CD4-positive, alpha-beta T cell treated with Interleukin-21 for 1 hour (primary cell): Measurements from ENCODE around the gene KCNH3.
A peak's percentile ranks its signal among the peaks of the same experiment; 100 is the strongest.
"Not testable (repeated sequence)": the region's sequence is repeated elsewhere in the genome, so short reads cannot be mapped to it uniquely, and the experiment has no call there.

Experiments
- DNase-seq: peaks from one replicate; pipeline ENCODE4 v3.0.0-alpha.2; 2020

The KCNH3 gene, protein sequence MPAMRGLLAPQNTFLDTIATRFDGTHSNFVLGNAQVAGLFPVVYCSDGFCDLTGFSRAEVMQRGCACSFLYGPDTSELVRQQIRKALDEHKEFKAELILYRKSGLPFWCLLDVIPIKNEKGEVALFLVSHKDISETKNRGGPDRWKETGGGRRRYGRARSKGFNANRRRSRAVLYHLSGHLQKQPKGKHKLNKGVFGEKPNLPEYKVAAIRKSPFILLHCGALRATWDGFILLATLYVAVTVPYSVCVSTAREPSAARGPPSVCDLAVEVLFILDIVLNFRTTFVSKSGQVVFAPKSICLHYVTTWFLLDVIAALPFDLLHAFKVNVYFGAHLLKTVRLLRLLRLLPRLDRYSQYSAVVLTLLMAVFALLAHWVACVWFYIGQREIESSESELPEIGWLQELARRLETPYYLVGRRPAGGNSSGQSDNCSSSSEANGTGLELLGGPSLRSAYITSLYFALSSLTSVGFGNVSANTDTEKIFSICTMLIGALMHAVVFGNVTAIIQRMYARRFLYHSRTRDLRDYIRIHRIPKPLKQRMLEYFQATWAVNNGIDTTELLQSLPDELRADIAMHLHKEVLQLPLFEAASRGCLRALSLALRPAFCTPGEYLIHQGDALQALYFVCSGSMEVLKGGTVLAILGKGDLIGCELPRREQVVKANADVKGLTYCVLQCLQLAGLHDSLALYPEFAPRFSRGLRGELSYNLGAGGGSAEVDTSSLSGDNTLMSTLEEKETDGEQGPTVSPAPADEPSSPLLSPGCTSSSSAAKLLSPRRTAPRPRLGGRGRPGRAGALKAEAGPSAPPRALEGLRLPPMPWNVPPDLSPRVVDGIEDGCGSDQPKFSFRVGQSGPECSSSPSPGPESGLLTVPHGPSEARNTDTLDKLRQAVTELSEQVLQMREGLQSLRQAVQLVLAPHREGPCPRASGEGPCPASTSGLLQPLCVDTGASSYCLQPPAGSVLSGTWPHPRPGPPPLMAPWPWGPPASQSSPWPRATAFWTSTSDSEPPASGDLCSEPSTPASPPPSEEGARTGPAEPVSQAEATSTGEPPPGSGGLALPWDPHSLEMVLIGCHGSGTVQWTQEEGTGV

DNA sequence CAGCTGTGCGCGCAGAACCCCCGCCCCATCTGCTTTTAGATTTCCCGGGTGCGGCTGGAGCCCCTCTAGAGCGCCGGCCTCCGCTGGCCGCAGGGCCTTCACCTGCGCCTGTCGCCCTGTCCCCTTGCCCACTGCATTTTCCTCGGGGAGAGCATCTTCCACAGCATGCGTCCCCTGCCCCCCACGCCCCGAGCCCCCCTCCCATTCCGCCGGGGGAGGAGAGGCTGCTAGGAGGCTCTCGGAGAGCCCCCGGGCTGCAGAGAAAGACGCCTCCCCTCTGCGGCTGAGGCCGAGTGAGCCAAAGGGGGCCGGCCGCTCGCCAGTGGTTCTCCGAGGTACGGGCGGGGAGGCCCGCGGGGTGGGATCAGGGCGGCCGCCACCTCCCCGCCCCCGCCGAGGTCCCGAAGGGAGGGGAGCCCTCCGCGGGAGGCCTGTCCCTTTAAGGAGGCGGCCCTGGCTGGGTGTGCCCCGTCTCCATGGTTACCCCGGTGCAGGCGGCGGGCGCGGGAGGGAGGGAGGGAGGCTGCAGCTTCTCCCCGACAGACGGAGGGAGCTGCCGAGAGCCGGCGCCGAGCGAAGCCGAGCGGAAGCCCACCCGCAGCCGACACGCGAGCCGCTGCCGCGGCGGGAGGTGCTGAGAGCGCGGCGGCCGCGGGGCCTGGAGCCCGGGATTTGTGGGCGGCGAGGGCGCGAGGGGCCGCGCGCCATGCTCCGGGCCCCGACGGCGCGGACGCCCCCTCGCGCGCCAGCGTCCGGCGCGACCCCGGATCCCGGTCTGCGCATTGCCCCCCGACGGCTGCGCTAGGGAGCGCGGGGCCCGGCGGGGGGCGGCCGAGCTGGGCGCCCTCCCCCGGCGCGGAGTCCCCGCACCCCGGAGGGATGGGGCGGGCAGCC is at the start of gene KCNH3:
KCNH3 (plus strand) TSS at position 521 of the 894 bp plus-strand sequence. CDS start 387 bp downstream, outside the sequence.
- DNase-seq: peak; percentile 94

DNA sequence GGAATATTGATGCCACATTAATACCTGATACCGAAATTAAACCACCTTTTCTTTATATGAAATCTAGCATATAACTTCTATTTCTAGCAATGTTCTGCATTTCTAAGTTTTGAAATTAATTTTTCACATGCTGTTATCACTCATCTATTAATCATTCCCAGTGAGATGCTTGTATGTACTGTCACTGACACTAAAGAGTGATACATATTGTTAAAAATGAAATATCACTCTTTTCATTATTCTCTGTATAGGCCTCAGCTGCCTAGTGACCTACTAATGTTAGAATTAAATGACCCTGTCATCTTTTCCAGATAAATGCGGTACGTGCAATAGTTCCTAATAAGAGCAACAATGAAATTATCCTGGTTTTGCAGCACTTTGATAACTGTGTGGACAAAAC is 49.7 kb upstream of the KCNH3 start:
- no peak for DNase-seq

DNA sequence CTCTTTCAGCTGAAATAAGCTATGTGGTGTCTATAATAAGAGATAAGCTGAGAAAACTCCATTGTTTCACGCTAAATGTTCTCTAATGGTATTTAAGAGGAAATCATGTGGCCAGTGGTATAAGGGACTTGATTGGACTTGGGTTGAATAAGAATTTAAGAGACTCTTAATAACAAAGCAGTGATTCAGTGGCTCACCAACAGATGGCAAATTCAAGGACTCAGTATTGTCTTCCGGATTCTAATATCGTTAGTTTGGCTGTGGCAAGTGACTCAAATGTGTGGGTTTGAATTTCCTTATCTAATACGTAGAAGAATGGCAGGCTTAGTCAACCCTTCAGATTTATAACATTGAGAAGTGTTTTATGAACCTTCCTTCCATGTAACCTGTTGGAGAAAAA is 49.1 kb upstream of the KCNH3 start:
- no peak for DNase-seq

DNA sequence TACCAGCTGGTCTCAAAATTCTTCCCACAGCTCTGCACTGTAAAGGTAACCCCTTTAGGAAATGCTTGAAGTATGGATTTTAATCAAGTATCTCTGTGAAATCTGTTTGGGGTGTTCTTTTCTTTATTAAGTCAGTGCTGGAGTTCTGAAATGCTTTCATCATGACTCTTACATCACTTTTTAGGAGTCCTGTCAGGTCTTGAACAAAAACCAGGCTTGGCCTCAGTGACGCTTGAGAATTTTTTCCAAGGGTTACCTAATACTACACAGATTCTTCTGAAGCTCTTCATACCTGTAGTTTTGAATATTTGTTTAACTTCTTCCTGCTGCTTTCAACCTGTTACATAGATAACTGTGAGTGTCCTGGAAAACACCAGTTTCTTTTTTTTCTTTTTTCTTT is 47.0 kb upstream of the KCNH3 start:
- no peak for DNase-seq

DNA sequence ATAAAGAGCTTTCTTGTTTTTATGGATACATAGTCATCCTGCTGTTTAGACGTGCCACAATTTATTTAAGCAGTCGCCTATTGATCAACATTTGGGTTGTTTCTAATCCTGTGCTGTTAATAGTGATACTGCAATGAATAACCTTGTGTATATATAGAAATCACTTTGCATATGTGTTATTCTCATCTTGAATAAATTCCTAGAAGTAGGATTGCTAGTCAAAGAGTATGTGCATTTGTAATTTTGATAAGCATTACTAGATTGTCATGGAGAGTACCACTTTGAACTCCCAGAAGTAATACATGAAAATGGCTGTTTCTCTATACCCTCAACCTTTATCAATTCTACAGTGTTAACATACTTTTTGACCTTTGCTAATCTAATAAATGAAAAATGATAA is 44.9 kb upstream of the KCNH3 start:
- DNase-seq: no peak

DNA sequence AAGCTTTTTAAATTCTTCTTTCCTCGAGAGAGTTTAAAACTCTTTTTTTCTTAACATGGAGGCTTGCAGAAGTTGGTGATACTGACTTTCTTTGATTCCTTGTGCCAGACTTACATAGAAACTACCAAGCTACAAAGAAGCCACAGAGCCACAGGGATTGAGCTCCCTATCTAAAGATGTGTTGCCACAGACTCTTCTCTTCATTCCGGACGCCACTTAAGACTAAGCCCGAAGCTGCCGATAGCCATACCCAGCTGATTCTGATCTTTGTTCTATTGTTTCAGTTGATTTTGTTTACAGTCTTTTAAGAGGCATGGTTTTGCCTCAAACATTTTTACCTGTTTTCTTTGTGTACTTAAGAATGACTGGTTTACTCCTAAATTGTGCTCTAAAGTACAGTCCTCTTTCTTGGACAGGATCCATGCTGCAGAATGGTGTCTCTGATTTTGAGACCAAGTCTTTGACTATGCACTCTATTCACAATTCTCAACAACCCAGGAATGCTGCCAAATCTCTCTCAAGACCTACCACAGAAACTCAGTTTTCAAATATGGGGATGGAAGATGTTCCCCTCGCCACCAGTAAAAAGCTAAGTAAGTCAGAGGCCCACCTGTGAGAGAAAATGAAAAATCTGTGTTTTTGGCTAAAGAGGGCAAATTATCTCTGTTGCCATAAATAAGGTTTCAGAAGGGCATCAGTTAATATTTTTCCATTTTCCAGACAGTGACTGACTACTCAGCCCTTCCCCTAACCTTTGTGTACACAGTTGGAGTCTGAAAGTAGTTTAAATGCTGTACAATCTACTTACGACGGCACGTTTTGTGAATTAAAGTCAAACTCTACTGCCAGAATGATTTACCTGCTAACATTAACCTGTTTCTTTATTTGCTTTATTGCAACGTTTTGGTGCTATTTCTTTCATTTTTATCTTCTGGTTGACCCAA is 42.1 kb upstream of the KCNH3 start:
- DNase-seq: no peak

DNA sequence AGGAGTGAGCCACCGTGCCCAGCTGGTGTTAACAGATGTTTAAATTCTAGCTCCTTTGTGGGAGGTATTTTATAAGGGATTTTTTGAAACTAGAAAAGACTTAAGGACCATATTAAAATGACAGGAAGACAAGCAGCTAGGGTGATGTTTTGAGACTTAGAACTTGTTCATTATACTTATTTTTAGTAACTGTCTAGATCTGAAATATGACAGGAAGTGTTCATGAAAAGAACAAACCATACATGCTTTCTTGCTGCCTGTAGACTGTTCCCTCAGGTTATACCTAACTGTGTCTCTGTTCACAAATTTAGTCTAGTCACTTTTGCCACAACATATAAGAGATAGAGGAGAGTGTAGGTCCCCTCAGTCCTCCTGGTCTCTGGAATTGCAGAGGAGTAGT is 36.9 kb upstream of the KCNH3 start:
- DNase-seq: no peak

DNA sequence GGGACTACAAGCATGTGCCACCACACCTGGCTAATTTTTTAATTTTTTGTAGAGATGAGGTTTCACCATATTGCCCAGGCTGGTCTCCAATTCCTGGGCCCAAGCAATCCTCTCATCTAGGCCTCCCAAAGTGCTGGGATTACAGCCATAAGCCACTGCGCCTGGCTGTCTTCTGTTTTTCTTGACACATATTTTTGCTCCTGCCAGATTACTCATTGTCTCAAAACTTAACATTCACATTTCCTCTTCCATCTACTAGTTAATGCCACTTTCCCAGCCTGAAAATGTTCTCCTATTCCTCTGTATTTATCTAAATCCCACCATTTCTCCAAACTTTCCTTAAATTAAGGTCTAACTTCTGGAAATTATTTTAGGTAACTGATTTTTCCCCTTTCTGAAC is 36.2 kb upstream of the KCNH3 start:
- no peak for DNase-seq

DNA sequence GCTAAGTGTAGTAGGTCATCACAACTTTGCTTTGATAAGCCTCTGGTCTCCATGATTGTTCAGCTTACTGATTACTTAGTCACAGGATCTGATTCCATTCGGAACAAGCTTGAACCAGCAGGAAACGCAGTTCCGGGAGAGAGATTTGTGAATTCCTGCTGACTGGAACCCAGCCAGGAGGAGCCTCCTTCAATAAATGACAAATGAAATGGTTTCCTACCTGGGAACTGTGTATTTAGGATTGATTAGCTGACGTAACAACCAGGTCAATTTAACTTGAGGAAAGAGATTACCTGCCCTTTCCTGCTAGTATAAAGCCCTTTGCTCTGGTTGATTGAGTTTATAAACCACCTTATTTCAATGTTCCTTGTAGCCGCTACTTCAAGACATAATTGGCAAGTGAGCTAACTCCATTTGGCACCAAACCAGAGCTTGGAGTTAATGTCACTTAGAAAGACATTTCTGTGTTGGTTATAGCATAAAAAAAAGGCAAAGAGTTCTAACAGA is 35.1 kb upstream of the KCNH3 start:
- DNase-seq: no peak

DNA sequence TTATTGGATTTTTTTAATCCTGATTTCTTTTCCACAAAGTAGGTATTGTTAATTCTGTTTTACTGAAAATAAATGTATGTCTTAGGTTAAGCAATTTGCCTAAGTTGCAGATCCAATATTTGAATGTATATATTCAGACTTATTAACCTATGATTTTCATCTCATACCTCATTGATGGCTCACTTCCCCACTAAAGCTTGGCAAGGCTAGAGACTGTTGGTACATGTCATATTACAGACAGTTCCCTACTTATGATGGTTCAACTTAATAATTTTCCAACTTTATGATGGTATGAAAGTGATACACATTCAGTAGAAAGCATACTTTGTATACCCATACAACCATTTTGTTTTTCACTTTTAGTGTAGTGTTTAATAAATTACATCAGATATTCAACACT is 33.2 kb upstream of the KCNH3 start:
- DNase-seq: no peak

DNA sequence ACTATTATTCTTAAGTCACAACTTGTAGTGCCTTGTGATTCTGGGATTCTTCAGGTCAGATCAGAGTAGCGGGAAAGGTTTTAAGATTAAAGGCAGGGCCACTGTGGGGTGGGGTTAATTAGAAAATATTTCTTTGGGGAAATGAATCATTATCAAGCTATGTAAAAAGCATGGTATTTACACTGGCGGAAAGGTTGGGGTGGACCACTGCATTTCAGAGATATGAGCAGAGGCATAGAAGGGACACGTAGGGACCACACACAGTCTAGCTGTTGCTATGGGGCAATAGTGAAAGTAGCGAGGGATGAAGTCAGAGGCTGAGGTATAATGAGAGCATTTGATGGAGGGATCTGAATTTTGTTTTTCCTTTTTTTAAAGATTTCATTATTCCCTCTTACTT is 31.7 kb upstream of the KCNH3 start:
- no peak for DNase-seq

DNA sequence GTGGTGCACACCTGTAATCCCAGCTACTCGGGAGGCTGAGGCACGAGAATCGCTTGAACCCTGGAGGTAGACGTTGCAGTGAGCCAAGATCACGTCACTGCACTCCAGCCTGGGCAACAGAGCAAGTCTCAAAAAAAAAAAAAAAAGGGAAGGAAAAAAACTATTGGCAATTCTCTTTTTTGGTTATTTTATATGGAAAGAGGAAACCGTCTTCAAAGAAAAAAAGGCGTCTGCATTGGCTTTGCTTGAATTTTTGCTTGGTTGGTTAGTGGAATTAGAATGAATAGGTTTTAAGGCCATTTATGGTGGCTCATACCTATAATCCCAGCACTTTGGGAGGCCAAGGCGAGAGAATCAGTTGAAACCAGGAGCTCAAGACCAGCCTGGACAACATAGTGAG is 29.1 kb upstream of the KCNH3 start:
- DNase-seq: not testable (repeated sequence)

DNA sequence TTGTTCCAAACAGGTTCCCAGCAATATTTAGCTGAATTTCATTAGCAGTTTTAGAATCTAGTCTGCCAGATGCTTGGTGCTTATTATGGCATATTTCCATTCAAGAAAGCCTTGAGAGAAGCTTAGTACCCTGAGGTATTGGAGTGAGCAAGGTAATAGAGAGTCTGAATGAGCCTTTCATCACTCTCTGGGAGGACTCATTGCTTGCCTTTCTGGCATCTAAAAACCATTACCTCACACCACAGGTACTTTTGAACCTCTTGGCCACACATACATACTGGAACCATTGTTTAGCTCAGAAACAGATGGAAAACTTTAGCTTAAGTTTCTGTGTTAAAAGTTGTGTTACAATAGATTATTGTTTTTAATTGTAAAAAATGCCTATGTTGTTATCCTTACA is 27.4 kb upstream of the KCNH3 start:
- no peak for DNase-seq

DNA sequence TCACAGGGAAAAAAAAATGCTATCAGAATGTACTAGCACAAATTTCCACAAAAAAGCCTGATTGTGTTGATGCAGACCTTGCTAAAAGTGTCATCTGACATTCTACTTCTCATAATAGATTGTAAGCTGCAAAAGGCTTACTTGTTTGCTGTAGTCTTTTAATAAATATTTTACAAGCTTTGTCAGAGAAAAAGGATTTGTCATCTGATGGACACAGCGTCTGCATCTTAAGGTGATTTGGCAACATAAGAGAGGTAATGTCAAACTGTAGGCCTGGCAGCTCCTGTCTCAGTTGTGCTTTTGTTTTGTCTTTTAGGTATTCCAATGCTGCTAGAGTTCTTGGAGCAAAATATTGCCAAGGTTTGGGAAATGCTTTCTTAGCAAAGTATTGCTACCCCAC is 26.3 kb upstream of the KCNH3 start:
- no peak for DNase-seq

DNA sequence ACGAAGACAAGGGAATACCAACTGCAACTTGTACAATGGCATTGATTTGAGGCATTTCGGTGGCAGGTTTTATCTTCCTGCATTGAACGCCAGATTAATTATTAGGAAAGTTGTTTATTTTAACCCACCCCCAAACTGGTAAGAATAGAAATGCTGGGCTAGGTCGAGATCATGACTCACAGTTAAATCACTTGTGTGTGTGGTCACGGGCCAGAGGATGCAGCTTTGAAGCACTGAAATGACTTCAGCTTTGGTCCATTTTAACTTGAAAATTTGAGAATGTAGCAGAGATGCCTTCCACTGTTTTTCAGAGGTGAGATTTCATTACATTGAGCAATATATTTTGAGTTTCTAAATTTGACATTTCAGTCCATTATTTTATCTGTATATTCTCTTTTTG is 23.6 kb upstream of the KCNH3 start:
- DNase-seq: no peak

DNA sequence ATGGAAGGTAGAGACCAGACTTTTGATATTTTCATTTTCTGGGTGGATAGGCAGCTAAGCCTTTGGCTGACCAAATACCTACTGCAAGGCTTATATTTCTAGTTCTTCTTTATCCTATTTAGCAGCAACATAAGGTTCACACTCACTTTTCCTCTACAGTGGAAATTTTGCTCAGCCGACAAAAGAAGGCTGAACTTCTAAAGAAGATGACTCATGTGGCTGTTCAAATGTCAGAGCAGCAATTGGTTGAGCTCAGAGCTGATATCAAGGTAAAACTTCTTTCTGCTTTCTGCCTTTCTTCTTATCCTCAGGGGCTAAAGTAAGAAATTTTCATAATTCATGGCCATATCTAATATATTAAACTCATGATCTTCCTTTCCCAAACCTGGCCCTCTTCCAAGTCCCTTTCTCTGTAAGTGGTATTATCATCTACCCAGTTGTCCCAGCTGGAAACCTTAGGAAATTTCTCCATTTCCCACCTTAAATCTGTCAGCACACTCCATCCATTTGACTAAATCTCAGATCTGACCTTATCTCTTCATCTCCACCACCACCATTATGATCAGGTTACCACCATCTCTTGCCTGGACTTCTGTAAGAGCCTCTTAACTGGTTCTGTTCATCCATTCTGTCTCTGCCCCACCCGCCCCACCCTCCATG is 19.8 kb upstream of the KCNH3 start:
- no peak for DNase-seq

DNA sequence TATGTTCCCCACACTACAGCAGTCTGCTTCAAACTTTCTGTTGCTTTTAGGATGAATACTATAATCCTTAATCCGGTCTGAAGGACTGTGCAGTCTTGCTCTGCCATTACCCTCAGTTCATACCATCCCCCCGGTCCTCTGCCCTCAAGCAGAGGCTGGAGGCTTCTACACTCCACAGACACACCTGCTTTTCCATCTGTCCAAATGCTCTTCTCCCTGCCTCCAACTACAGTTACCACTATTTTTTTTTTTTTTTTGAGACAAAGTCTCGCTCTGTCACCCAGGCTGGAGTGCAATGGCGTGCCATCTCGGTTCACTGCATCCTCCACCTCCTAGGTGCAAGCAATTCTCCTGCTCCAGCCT is 19.3 kb upstream of the KCNH3 start:
- no peak for DNase-seq

DNA sequence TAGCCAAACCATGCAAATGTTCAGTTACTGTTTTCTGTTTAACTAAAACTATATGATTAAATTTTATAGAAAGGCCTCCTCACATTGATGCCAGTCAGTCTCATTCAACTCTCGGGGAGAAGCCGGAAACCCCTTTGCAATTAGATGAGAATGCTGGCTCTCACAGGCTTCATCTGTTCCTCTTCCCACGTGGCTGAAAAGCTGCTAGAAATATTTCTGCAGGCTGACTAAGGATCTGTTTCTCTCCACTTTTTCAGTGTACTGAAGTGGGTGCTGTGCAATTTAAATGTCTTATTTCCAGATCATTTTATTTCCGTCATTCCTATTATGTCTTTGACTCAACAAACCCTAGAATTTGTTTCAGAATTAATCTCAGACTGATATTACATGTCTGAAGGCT is 17.4 kb upstream of the KCNH3 start:
- no peak for DNase-seq

DNA sequence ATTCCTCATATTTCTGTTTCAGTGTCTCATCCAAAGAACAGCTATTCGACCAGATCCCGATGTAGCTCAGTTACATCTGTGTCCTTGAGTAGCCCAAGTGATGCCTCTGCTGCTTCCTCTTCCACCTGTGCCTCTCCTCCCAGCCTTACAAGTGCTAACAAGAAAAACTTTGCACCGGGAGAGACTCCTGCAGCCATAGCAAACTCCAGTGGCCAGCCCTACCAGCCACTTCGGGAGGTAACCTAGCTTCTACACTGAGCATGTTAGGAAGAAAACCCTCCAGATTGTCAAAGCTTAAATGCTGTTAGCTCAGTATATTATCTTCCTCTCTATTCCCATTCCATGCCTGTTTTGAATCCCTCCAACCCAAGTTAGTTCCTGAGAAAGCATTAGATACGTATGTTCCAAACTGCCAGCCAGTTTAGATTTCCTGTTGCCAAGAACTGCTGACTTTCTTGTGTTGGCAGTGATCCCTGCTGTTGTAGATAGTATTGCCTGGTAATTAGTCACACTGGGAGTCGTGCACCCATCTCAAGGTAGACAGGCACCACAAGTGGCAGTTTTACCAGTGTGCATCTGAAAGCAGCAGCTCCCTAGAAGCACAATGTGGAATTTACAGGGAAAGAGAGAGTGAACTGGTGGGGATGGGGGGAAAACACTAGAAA is 14.0 kb upstream of the KCNH3 start:
- DNase-seq: no peak

DNA sequence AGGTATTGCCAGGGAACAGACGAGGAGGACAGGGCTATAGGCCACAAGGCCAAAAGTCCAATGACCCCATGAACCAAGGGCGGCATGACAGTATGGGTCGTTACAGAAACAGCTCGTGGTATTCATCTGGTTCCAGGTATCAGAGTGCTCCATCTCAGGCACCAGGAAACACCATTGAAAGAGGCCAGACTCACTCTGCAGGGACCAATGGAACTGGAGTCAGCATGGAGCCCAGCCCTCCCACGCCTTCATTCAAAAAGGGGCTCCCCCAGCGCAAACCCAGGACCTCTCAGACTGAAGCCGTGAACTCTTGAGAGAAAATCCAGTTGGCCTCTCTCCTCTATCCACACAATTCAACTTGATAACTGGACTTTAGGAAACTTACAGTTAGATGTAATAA is 12.9 kb upstream of the KCNH3 start:
- no peak for DNase-seq
